A673 (cell line): ENCODE results near the gene EVA1C. TPM values are rescaled to one million over a fixed set of nuclear protein-coding genes. Genes with fewer than 3 reads are reported as not detected.

ENCODE experiments used
- BruUV-seq: library from RNA; stranded (reverse); fragments of 400-500 nt; replicated peaks from 2 replicates; lab custom pipeline; 2021; lab: Mats Ljungman, UMichigan
- CTCF ChIA-PET: fragments of 300-600 bp; sonication (Branson Sonifier 250); formaldehyde crosslinking; loops from one replicate; lab custom pipeline; 2022; ENCODE audit warnings: antibody characterized with exemption; lab: Charles Lee
- POLR2A ChIA-PET: fragments of 300-600 bp; sonication (Branson Sonifier 250); formaldehyde crosslinking; loops from one replicate; lab custom pipeline; 2022; ENCODE audit warnings: antibody characterized with exemption; ENCODE audit not compliant: low non-redundant PET; lab: Charles Lee
- DNase-seq: peaks from one replicate; pipeline ENCODE4 v3.0.0-alpha.2; 2015; ENCODE audit warnings: low spot score
- H3K27ac ChIP-seq: fragments of 200-600 bp; sonication (generic); 2 replicates; pipeline ENCODE4 v1.5.1; 2016; ENCODE audit warnings: mixed run types, low read depth, mild to moderate bottlenecking, mixed read lengths, antibody characterized with exemption, low read length; ENCODE audit not compliant: poor library complexity, severe bottlenecking
- H3K27me3 ChIP-seq: fragments of 200-600 bp; sonication (generic); replicated peaks from 2 replicates; pipeline ENCODE4 v1.6.1; 2017; ENCODE audit warnings: mixed run types, low read depth, mild to moderate bottlenecking, mixed read lengths, antibody characterized with exemption, low read length; ENCODE audit not compliant: insufficient read depth, poor library complexity
- H3K36me3 ChIP-seq: fragments of 200-600 bp; sonication (generic); 2 replicates; pipeline ENCODE4 v1.6.1; 2016; ENCODE audit warnings: mixed run types, mild to moderate bottlenecking, mixed read lengths, antibody characterized with exemption, low read length; ENCODE audit not compliant: insufficient read depth, poor library complexity, severe bottlenecking
- H3K4me1 ChIP-seq: fragments of 200-600 bp; sonication (generic); 2 replicates; pipeline ENCODE4 v1.6.1; 2017; ENCODE audit warnings: mixed run types, mild to moderate bottlenecking, mixed read lengths, antibody characterized with exemption, low read length; ENCODE audit not compliant: insufficient read depth, poor library complexity, severe bottlenecking
- H3K4me3 ChIP-seq: fragments of 200-600 bp; sonication (generic); 2 replicates; pipeline ENCODE4 v1.5.1; 2016; ENCODE audit warnings: low read depth, mixed run types, mild to moderate bottlenecking, mixed read lengths, low read length; ENCODE audit not compliant: poor library complexity, severe bottlenecking
- H3K9me3 ChIP-seq: fragments of 200-600 bp; sonication (generic); 2 replicates; pipeline ENCODE4 v1.6.1; 2016; ENCODE audit warnings: mixed run types, low read depth, mild to moderate bottlenecking, mixed read lengths, antibody characterized with exemption, low read length; ENCODE audit not compliant: poor library complexity, severe bottlenecking
- CTCF ChIP-seq: fragments of 300-800, 200-600 bp; sonication (generic); conservative IDR thresholded peaks from 2 replicates; pipeline ENCODE4 v1.5.1; 2017; ENCODE audit warnings: low read depth, mild to moderate bottlenecking, antibody characterized with exemption, low read length, moderate library complexity, mixed read lengths
- EZH2 ChIP-seq: fragments of 200-600 bp; sonication (generic); IDR thresholded peaks from 2 replicates; pipeline ENCODE4 v1.6.1; 2017; ENCODE audit warnings: borderline replicate concordance, low read depth, mild to moderate bottlenecking, mixed read lengths, antibody characterized with exemption, low read length; ENCODE audit not compliant: poor library complexity, severe bottlenecking
- intact Hi-C: fragments of 100-400 bp; cut with micrococcal nuclease; formaldehyde crosslinking; loops from one replicate; pipeline ENCODE4 v1.10.0; 2022; ENCODE audit not compliant: unreplicated experiment
- total RNA-seq: library from RNA; stranded (reverse); gene quantifications from 2 replicates; pipeline ENCODE4 v1.2.3, GENCODE V29; 2021

The EVA1C gene
- total RNA-seq, 1 experiment from 2014 or later, result 7.2 TPM

GRCh38 chr21:32519945-32520874 lies 107.7 kb downstream of the EVA1C start:
- intact Hi-C loops, result no loop called here
- CTCF ChIA-PET, result no interaction called here
- no peaks in the 10 kb centered on the region for H3K27me3 ChIP-seq
- H3K27ac ChIP-seq, result no peak overlapping the region
- BruUV-seq, result no TSS peak
- TF ChIP-seq CTCF (no peak), EZH2 (no peak)
- POLR2A ChIA-PET, result no interaction called here
- H3K36me3 ChIP-seq, result no peaks in the 10 kb centered on the region
- H3K4me3 ChIP-seq, result no peak overlapping the region
- H3K9me3 ChIP-seq, result no peaks in the 10 kb centered on the region
- DNase-seq, result no peak
- H3K4me1 ChIP-seq, result peaks cover 40% of the 10 kb centered on the region

GRCh38 chr21:32520875-32521735 lies 108.6 kb downstream of the EVA1C start:
- H3K27me3 ChIP-seq, result no peaks in the 10 kb centered on the region
- H3K4me3 ChIP-seq, result no peak overlapping the region
- intact Hi-C loops, result no loop called here
- peaks cover 36% of the 10 kb centered on the region for H3K4me1 ChIP-seq
- DNase-seq, result peak; percentile 94
- BruUV-seq, result no TSS peak
- no peaks in the 10 kb centered on the region for H3K9me3 ChIP-seq
- ChIA-PET POLR2A (interaction anchor here (0.5 kb wide), 1 partner anchor 57 kb away, joined by 3 read pairs; no protein-coding TSS in a partner anchor), CTCF (no interaction called here)
- no peaks in the 10 kb centered on the region for H3K36me3 ChIP-seq
- no peak for TF ChIP-seq CTCF
- TF ChIP-seq EZH2, result no peak
- peak overlapping the region; percentile 59 for H3K27ac ChIP-seq

GRCh38 chr21:32521736-32522355 lies 109.3 kb downstream of the EVA1C start:
- POLR2A ChIA-PET, result interaction anchor here (0.5 kb wide), 1 partner anchor 58 kb away, joined by 3 read pairs; no protein-coding TSS in a partner anchor
- intact Hi-C loops, result no loop called here
- Histone ChIP-seq H3K4me1 (peaks cover 28% of the 10 kb centered on the region), H3K36me3 (no peaks in the 10 kb centered on the region), H3K27ac (peak overlapping the region; percentile 37), H3K9me3 (no peaks in the 10 kb centered on the region), H3K4me3 (no peak overlapping the region), H3K27me3 (no peaks in the 10 kb centered on the region)
- no peak for DNase-seq
- no peak for TF ChIP-seq CTCF
- no peak for TF ChIP-seq EZH2
- CTCF ChIA-PET, result no interaction called here
- no TSS peak for BruUV-seq
